HepG2 (cell line): ENCODE results near the gene GSTT2. TPM values are rescaled to one million over a fixed set of nuclear protein-coding genes. Genes with fewer than 3 reads are reported as not detected.

Source experiments
- ATAC-seq: fragments of 200-7000 bp; cut with Tn5 transposase; 3 replicates; pipeline ENCODE4 v1.9.1; 2020; ENCODE audit warnings: mild to moderate bottlenecking, moderate library complexity
- BruUV-seq: library from RNA; stranded (reverse); fragments of 400-500 nt; replicated peaks from 2 replicates; lab custom pipeline; 2021; lab: Mats Ljungman, UMichigan
- CTCF ChIA-PET: fragments of 300-600 bp; formaldehyde crosslinking; extraction: SDS; loops from one replicate; lab custom pipeline; 2021; ENCODE audit warnings: low total read pairs, inconsistent platforms, low intra/inter-chr PET ratio; lab: Yijun Ruan, JAX
- POLR2A ChIA-PET: fragments of 350-600 bp; sonication (Branson Sonifier 250); formaldehyde crosslinking; loops from one replicate; lab custom pipeline; 2020; ENCODE audit warnings: antibody characterized with exemption, inconsistent platforms; lab: Yijun Ruan, JAX
- DNase-seq: peaks from one replicate; pipeline ENCODE4 v3.0.0-alpha.2; 2015; ENCODE audit warnings: low spot score
- FAIRE-seq: peaks from 3 replicates; lab custom pipeline; 2011; peaks lifted over from hg19 to GRCh38; lab: Jason Lieb, UNC
- H2AFZ ChIP-seq: one replicate; pipeline ENCODE4 v1.6.1; 2011; ENCODE audit warnings: low read length, inconsistent platforms
- H3K27ac ChIP-seq: fragments of 300-600 bp; 3 replicates; pipeline ENCODE4 v1.8.0; 2011; ENCODE audit warnings: mixed run types, mild to moderate bottlenecking, mixed read lengths, low read length, inconsistent platforms; ENCODE audit not compliant: insufficient read depth; ENCODE audit errors: extremely low read length
- H3K27me3 ChIP-seq, 2 experiments: fragments of 200-600 bp in 1 of 2; 2 replicates in 1 of 2; 3 replicates in 1 of 2; pipeline versions ENCODE4 v1.6.0 to v1.8.0; 2011; ENCODE audit warnings: low read length in 2 of 2, mild to moderate bottlenecking in 2 of 2, moderate library complexity in 2 of 2, inconsistent platforms in 1 of 2; ENCODE audit not compliant: insufficient read depth in 2 of 2, control insufficient read depth in 1 of 2
- H3K36me3 ChIP-seq, 2 experiments: fragments of 200-600 bp in 1 of 2; replicated peaks in 1 of 2; 2 replicates in 1 of 2; 3 replicates in 1 of 2; pipeline versions ENCODE4 v1.5.1 to v1.8.0; 2011; ENCODE audit warnings: low read length in 2 of 2, inconsistent platforms in 1 of 2; ENCODE audit not compliant: insufficient read depth in 2 of 2, control insufficient read depth in 1 of 2
- H3K4me1 ChIP-seq: 2 replicates; pipeline ENCODE4 v1.5.1; 2012; ENCODE audit warnings: low read length, inconsistent platforms; ENCODE audit not compliant: insufficient read depth
- H3K4me2 ChIP-seq: 2 replicates; pipeline ENCODE4 v1.6.0; 2011; ENCODE audit warnings: low read depth, low read length, inconsistent platforms
- H3K4me3 ChIP-seq, 3 experiments: fragments of 200-600 bp in 1 of 3; sonication (generic), shearing (Covaris generic) in 1 of 3; replicated peaks in 1 of 3; 2 replicates each; pipeline ENCODE4 v1.5.1; 2011 to 2016; ENCODE audit warnings: low read length in 3 of 3, inconsistent platforms in 2 of 3, low read depth in 2 of 3, mild to moderate bottlenecking in 2 of 3, control low read depth in 1 of 3, mixed read lengths in 1 of 3; ENCODE audit not compliant: insufficient read depth in 1 of 3
- H3K79me2 ChIP-seq: one replicate; pipeline ENCODE4 v1.6.1; 2011; ENCODE audit warnings: low read length, inconsistent platforms; ENCODE audit not compliant: insufficient read depth
- H3K9ac ChIP-seq: 2 replicates; pipeline ENCODE4 v1.6.0; 2011; ENCODE audit warnings: mild to moderate bottlenecking, low read depth, low read length, inconsistent platforms; ENCODE audit not compliant: insufficient read depth
- H3K9me3 ChIP-seq: 2 replicates; pipeline ENCODE4 v1.5.1; 2012; ENCODE audit warnings: mild to moderate bottlenecking, low read length
- H4K20me1 ChIP-seq: 2 replicates; pipeline ENCODE4 v1.6.0; 2011; ENCODE audit warnings: inconsistent platforms, mild to moderate bottlenecking, low read length, moderate library complexity; ENCODE audit not compliant: insufficient read depth
- FOXK2 ChIP-seq: fragments of 450-650 bp; IDR thresholded peaks from 2 replicates; pipeline ENCODE4 v1.6.1; 2016
- NCOA2 ChIP-seq: sonication (generic); formaldehyde crosslinking; IDR thresholded peaks from 2 replicates; pipeline ENCODE4 v1.8.0; 2022; ENCODE audit warnings: inconsistent platforms
- NCOR1 ChIP-seq: fragments of 200-600 bp; sonication (generic); IDR thresholded peaks from 2 replicates; pipeline ENCODE4 v1.7.0; 2017; ENCODE audit warnings: antibody characterized with exemption, low read length, borderline replicate concordance
- RBFOX2 ChIP-seq: fragments of 200-400 bp; formaldehyde crosslinking; IDR thresholded peaks from 2 replicates; pipeline ENCODE4 v1.6.1; 2017; ENCODE audit warnings: low read depth, mild to moderate bottlenecking, low read length
- RCOR2 ChIP-seq: IDR thresholded peaks from 2 replicates; pipeline ENCODE4 v1.6.1; 2016; ENCODE audit warnings: missing biosample characterization, missing genetic modification reagents
- SCMH1 ChIP-seq: sonication (generic); formaldehyde crosslinking; IDR thresholded peaks from 2 replicates; pipeline ENCODE4 v1.9.0; 2021; ENCODE audit warnings: missing genetic modification reagents, mild to moderate bottlenecking, borderline replicate concordance
- SOX5 ChIP-seq: IDR thresholded peaks from 2 replicates; pipeline ENCODE4 v1.6.1; 2016; ENCODE audit warnings: borderline replicate concordance
- ZBTB43 ChIP-seq: sonication (generic); formaldehyde crosslinking; conservative IDR thresholded peaks from 2 replicates; pipeline ENCODE4 v1.4.0; 2020; ENCODE audit warnings: missing genetic modification reagents
- ZEB1 ChIP-seq: IDR thresholded peaks from 2 replicates; pipeline ENCODE4 v1.6.1; 2012; ENCODE audit warnings: mild to moderate bottlenecking, low read depth, inconsistent platforms; ENCODE audit not compliant: insufficient replicate concordance
- ZNF24 ChIP-seq: fragments of 450-650 bp; IDR thresholded peaks from 2 replicates; pipeline ENCODE4 v1.6.1; 2017; ENCODE audit warnings: antibody characterized with exemption, mild to moderate bottlenecking
- WGBS: methylation state at CpG from one replicate; pipeline ENCODE4 v1.1.6; 2017; ENCODE audit warnings: low lambda C conversion rate; 5-methylcytosine and 5-hydroxymethylcytosine counted together
- in situ Hi-C: cut with HindIII; loops from 2 replicates; pipeline ENCODE4 v1.10.0; 2017; ENCODE audit warnings: low pct_unique_long_range_greater_than_20kb; ENCODE audit not compliant: extremely low pct_ligation_motif_present
- intact Hi-C: fragments of 100-400 bp; cut with micrococcal nuclease; formaldehyde crosslinking; loops from one replicate; pipeline ENCODE4 v1.10.0; 2022; ENCODE audit not compliant: unreplicated experiment
- polyA plus RNA-seq, 8 experiments: library from polyadenylated mRNA; depleted of rRNA in 3 of 8; stranded (reverse) in 7 of 8; unstranded in 1 of 8; fragments of >200 nt; fragmentation: Illumina TruSeq in 4 of 8; extraction: Trizol in 4 of 8; gene quantifications; 2 replicates each; pipeline versions ENCODE4 v1.2.1 to v1.2.3, GENCODE V29; 2011 to 2016; ENCODE audit warnings: low read depth in 4 of 8, missing spikeins in 1 of 8, mixed read lengths in 1 of 8; ENCODE audit not compliant: insufficient read depth in 1 of 8
- total RNA-seq, 5 experiments: library from RNA; depleted of rRNA; stranded (reverse); fragments of >200 nt; fragmentation: Illumina TruSeq; extraction: Trizol; gene quantifications; 2 replicates each; pipeline ENCODE4 v1.2.3, GENCODE V29; 2016; ENCODE audit warnings: low read depth in 1 of 5
- TF ChIP-seq, protein P1 (sequence below): sonication (generic); formaldehyde crosslinking; IDR thresholded peaks from 2 replicates; pipeline ENCODE4 v1.4.0; 2020; ENCODE audit warnings: mild to moderate bottlenecking, missing genetic modification reagents, borderline replicate concordance
- TF ChIP-seq, protein P2 (sequence below): fragments of 450-650 bp; IDR thresholded peaks from 2 replicates; pipeline ENCODE4 v1.6.1; 2016
- TF ChIP-seq, protein P3 (sequence below): sonication (generic); formaldehyde crosslinking; IDR thresholded peaks from 2 replicates; pipeline ENCODE4 v1.4.0; 2020; ENCODE audit warnings: missing genetic modification reagents, borderline replicate concordance

GSTT2 gene
- total and polyA plus RNA-seq, 2 of the 13 experiments (the other 11 are each of a cell fraction or from before 2014, with no cell fraction given), result not detected

- TF ChIP-seq ZNF24 (no peak), SOX5 (no peak), NCOR1 (no peak), SCMH1 (CRISPR knock-in tag) (no peak), ZBTB43 (CRISPR knock-in tag) (no peak)
- TF ChIP-seq, protein P1, sequence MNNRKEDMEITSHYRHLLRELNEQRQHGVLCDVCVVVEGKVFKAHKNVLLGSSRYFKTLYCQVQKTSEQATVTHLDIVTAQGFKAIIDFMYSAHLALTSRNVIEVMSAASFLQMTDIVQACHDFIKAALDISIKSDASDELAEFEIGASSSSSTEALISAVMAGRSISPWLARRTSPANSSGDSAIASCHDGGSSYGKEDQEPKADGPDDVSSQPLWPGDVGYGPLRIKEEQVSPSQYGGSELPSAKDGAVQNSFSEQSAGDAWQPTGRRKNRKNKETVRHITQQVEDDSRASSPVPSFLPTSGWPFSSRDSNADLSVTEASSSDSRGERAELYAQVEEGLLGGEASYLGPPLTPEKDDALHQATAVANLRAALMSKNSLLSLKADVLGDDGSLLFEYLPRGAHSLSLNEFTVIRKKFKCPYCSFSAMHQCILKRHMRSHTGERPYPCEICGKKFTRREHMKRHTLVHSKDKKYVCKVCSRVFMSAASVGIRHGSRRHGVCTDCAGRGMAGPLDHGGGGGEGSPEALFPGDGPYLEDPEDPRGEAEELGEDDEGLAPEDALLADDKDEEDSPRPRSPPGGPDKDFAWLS (CRISPR knock-in tag), result no peak
- TF ChIP-seq, protein P2, sequence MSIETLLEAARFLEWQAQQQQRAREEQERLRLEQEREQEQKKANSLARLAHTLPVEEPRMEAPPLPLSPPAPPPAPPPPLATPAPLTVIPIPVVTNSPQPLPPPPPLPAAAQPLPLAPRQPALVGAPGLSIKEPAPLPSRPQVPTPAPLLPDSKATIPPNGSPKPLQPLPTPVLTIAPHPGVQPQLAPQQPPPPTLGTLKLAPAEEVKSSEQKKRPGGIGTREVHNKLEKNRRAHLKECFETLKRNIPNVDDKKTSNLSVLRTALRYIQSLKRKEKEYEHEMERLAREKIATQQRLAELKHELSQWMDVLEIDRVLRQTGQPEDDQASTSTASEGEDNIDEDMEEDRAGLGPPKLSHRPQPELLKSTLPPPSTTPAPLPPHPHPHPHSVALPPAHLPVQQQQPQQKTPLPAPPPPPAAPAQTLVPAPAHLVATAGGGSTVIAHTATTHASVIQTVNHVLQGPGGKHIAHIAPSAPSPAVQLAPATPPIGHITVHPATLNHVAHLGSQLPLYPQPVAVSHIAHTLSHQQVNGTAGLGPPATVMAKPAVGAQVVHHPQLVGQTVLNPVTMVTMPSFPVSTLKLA, result no peak
Measured at GRCh38 chr22:23970201-23970641, 9.7 kb upstream of the GSTT2 start (continued).

DNA sequence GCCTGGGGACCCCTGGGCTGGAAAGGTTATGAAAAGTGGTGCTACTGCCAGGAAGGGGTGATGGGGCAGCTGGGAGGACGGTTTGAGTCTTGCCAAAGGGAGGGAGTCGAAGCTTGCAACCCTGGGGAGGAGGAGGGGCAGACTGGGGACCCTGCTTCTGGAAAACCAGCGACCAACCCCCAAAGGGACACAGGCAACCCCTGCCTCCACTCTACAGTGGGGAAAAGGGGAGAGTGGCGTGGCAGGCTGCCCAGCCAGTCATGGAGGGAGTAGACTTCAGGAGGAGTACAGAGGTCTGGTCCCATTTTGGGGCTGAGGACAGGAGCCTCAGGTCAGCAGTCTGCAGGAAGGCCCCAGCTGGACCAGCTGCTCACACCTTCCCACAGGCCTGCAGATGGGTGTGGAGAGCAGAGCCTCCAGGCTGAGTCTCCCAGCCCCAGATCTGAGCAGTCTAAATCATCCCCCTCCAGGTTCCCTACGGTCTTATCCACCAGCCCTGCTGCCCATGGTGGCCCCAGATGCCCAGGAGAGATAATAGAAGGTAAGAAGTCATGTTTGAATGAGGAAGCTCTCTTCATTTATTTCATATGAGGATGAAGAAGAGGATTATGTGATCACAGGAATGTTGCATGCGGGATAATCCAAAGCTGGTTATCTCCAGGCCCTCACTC lies 9.0 kb upstream of the GSTT2 start:
- H3K27ac ChIP-seq, result no peak overlapping the region
- peak; percentile 25; the same call in 1 of the 2 replicates for TF ChIP-seq RBFOX2
- TF ChIP-seq ZEB1, result no peak
- no peak for TF ChIP-seq RCOR2 (CRISPR knock-in tag)
- no peak for TF ChIP-seq FOXK2
- TF ChIP-seq NCOA2 (CRISPR knock-in tag), result no peak
- TF ChIP-seq, protein P3, sequence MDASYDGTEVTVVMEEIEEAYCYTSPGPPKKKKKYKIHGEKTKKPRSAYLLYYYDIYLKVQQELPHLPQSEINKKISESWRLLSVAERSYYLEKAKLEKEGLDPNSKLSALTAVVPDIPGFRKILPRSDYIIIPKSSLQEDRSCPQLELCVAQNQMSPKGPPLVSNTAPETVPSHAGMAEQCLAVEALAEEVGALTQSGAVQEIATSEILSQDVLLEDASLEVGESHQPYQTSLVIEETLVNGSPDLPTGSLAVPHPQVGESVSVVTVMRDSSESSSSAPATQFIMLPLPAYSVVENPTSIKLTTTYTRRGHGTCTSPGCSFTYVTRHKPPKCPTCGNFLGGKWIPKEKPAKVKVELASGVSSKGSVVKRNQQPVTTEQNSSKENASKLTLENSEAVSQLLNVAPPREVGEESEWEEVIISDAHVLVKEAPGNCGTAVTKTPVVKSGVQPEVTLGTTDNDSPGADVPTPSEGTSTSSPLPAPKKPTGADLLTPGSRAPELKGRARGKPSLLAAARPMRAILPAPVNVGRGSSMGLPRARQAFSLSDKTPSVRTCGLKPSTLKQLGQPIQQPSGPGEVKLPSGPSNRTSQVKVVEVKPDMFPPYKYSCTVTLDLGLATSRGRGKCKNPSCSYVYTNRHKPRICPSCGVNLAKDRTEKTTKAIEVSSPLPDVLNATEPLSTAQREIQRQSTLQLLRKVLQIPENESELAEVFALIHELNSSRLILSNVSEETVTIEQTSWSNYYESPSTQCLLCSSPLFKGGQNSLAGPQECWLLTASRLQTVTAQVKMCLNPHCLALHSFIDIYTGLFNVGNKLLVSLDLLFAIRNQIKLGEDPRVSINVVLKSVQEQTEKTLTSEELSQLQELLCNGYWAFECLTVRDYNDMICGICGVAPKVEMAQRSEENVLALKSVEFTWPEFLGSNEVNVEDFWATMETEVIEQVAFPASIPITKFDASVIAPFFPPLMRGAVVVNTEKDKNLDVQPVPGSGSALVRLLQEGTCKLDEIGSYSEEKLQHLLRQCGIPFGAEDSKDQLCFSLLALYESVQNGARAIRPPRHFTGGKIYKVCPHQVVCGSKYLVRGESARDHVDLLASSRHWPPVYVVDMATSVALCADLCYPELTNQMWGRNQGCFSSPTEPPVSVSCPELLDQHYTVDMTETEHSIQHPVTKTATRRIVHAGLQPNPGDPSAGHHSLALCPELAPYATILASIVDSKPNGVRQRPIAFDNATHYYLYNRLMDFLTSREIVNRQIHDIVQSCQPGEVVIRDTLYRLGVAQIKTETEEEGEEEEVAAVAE (CRISPR knock-in tag), result no peak

More for the DNA sequence above, 9.0 kb upstream of the GSTT2 start:
- ATAC-seq (no peak), FAIRE-seq (no peak), DNase-seq (no peak)
- no peak overlapping the region for H2AFZ ChIP-seq
- WGBS, result 98% methylated on average over 6 of the region's 6 CpGs
- H3K27me3 ChIP-seq, result no peaks in the 10 kb centered on the region
- no TSS peak for BruUV-seq
- H3K79me2 ChIP-seq, result peaks cover 6% of the 10 kb centered on the region
- CTCF ChIA-PET, result no interaction called here
- no peak overlapping the region for H3K4me2 ChIP-seq
- intact Hi-C loops (no loop called here), in situ Hi-C loops (no loop called here)
- no peak overlapping the region for H3K4me3 ChIP-seq
- POLR2A ChIA-PET, result interaction anchor here (1.1 to 1.7 kb wide), 2 partner anchors 50 to 57 kb away, joined by 3 to 4 read pairs; no protein-coding TSS in a partner anchor
- no peak overlapping the region for H3K9ac ChIP-seq
- H3K36me3 ChIP-seq, result peaks cover 4 to 28% of the 10 kb centered on the region in 2 experiments
- H3K4me1 ChIP-seq, result no peaks in the 10 kb centered on the region
- H3K9me3 ChIP-seq, result no peaks in the 10 kb centered on the region
- no peaks in the 10 kb centered on the region for H4K20me1 ChIP-seq
